Neutrophil (primary cell): ENCODE measurements around the gene TMEM222.
"Not testable (repeated sequence)": the region's sequence is repeated elsewhere in the genome, so short reads cannot be mapped to it uniquely, and the experiment has no call there.

Experiments used
- H3K27ac ChIP-seq: fragments of 200-600 bp; sonication (generic); 2 replicates; pipeline ENCODE4 v1.5.1; 2016; ENCODE audit warnings: mild to moderate bottlenecking, moderate library complexity
- H3K27me3 ChIP-seq: fragments of 200-600 bp; sonication (generic); 2 replicates; pipeline ENCODE4 v1.6.0; 2016; ENCODE audit warnings: mild to moderate bottlenecking
- H3K36me3 ChIP-seq: fragments of 200-600 bp; sonication (generic); 2 replicates; pipeline ENCODE4 v1.5.1; 2017
- H3K4me1 ChIP-seq, 2 experiments: fragments of 200-600 bp in 1 of 2; sonication (generic) in 1 of 2; 1 replicate in 1 of 2; 2 replicates in 1 of 2; pipeline versions ENCODE4 v1.5.1 to v1.6.1; 2013 to 2016; ENCODE audit warnings: low read depth in 1 of 2, low read length in 1 of 2, mild to moderate bottlenecking in 1 of 2, moderate library complexity in 1 of 2; ENCODE audit not compliant: control insufficient read depth in 1 of 2, insufficient read depth in 1 of 2
- H3K4me3 ChIP-seq, 2 experiments: fragments of 200-600 bp in 1 of 2; sonication (generic) in 1 of 2; 1 replicate in 1 of 2; 2 replicates in 1 of 2; pipeline ENCODE4 v1.5.1; 2013 to 2016; ENCODE audit warnings: low read depth in 1 of 2, low read length in 1 of 2, mild to moderate bottlenecking in 1 of 2, moderate library complexity in 1 of 2
- H3K9me3 ChIP-seq: fragments of 200-600 bp; sonication (generic); 2 replicates; pipeline ENCODE4 v1.5.1; 2016
- CTCF ChIP-seq: fragments of 200-600 bp; sonication (generic); IDR thresholded peaks from 2 replicates; pipeline ENCODE4 v1.5.1; 2016; ENCODE audit warnings: antibody characterized with exemption

Gene TMEM222

DNA sequence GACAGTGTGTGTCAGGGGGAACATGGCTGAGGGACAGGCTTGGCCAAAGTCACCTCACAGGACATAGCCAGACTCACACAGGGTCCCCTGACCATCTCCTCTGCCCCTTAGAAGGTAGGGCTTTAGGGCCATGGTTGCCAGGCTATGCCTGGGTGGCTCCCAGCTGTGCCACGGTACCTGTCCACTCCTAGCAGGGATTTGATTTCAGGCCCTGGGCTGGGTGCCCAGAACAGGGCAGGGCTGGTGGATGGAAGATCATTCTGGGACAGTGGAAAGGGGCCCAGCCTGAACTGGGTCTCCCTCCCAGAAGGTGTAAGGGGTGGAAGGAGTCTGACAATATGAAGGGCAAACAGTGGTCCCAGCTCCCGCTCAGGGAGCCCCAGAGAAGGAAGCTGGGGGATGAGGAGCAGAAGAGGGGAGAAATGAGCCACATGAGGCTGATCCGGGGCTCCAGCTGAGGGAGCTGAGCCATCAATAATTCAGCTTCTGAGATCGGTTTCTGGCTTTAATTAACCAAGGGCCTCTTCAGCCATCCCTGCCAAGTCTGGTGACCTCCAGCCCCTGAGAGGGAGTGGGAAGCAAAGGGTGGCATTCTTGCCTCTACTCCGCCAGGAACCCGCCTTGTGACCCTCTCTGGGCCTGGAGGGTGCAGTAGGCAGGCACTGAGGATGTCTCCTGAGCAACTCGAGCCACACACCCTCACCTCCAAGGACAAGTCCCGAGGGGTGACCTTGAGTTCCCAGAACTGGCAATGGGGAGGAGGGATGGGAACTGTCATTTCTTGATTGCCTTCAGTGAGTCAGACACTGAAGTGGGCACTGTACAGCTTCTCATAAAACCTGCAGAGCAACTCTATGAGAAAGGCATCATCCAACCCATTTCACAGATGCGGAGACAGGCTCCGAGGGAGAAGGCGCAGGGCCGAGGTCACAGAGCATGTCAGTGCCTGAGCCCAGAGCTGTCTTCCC, 59.1 kb downstream of the TMEM222 start:
- Histone ChIP-seq H3K27me3 (peaks cover 22% of the 10 kb centered on the region), H3K27ac (no peak overlapping the region), H3K4me1 (peaks cover 0 to 9% of the 10 kb centered on the region in 2 experiments), H3K9me3 (no peaks in the 10 kb centered on the region), H3K4me3 (no peak overlapping the region), H3K36me3 (no peaks in the 10 kb centered on the region)
- TF ChIP-seq CTCF: no peak

GRCh38 chr1:27381969-27382762, 60.2 kb downstream of the TMEM222 start:
- Histone ChIP-seq H3K27me3 (peaks cover 22% of the 10 kb centered on the region), H3K36me3 (no peaks in the 10 kb centered on the region), H3K4me3 (no peak overlapping the region), H3K27ac (no peak overlapping the region), H3K9me3 (no peaks in the 10 kb centered on the region), H3K4me1 (peaks cover 0 to 9% of the 10 kb centered on the region in 2 experiments)
- TF ChIP-seq CTCF: no peak

DNA sequence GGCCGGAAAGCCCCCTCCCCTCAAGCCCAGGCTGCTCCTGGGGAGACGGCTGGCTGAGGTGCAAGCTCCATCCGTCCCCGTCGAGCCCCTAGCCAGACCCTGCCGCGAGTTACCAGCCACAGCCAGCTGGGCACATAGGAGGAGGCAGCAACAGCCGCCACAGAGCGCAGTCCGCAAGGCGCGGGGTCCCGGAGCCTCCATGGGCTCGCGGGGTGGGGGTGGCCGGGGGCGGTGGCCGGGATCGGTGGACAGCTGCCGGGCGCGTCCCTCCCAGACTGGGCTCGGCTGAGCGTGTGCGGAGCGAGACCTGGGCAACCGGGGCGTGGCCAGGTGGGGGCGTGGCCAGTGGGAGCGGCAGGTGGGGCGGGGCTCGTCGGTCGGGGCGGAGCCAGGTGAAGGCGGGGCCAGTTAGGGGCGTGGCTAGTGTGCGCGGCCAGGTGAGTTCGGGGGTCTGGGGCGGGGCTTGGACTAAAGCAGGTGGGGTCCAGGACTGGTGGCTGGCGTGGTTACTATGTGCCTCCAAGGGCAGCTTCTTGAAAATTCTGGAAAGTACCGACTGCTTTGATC, 61.2 kb downstream of the TMEM222 start, which contains the start of gene CD164L2:
CD164L2 (minus strand) TSS at position 295 of the 567 bp plus-strand sequence; CDS start at position 201, 94 bp downstream.
- Histone ChIP-seq H3K27me3 (peaks cover 22% of the 10 kb centered on the region), H3K9me3 (no peaks in the 10 kb centered on the region), H3K4me1 (peaks cover 0 to 9% of the 10 kb centered on the region in 2 experiments), H3K36me3 (no peaks in the 10 kb centered on the region), H3K27ac (no peak within 1 kb of the TSS), H3K4me3 (peak within 1 kb of the TSS in 1 of 2 experiments; percentile 18)
- no peak for TF ChIP-seq CTCF

- Histone ChIP-seq H3K9me3 (no peaks in the 10 kb centered on the region), H3K4me1 (peaks cover 0 to 9% of the 10 kb centered on the region in 2 experiments), H3K27ac (no peak overlapping the region), H3K36me3 (no peaks in the 10 kb centered on the region), H3K4me3 (no peak overlapping the region), H3K27me3 (peaks cover 22% of the 10 kb centered on the region)
- TF ChIP-seq CTCF: no peak
Observed at GRCh38 chr1:27383661-27384060, 61.7 kb downstream of the TMEM222 start.

DNA sequence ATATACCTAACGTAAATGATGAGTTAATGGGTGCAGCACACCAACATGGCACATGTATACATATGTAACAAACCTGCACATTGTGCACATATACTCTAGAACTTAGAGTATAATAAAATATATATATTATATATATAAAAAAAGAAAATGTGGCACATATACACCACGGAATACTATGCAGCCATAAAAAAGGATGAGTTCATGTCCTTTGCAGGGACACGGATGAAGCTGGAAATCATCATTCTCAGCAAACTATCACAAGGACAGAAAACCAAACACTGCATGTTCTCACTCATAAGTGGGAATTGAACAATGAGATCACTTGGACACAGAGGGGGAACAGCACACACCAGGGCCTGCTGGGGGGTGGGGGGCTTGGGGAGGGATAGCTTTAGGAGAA, 62.8 kb downstream of the TMEM222 start:
- not testable (repeated sequence) for H3K36me3 ChIP-seq, H3K4me1 ChIP-seq, H3K4me3 ChIP-seq, H3K27ac ChIP-seq, H3K9me3 ChIP-seq
- peaks cover 27% of the 10 kb centered on the region for H3K27me3 ChIP-seq
